ENCODE results near the gene COPS4.
"Not testable (repeated sequence)": the region's sequence is repeated elsewhere in the genome, so short reads cannot be mapped to it uniquely, and the experiment has no call there.

Gene COPS4

DNA sequence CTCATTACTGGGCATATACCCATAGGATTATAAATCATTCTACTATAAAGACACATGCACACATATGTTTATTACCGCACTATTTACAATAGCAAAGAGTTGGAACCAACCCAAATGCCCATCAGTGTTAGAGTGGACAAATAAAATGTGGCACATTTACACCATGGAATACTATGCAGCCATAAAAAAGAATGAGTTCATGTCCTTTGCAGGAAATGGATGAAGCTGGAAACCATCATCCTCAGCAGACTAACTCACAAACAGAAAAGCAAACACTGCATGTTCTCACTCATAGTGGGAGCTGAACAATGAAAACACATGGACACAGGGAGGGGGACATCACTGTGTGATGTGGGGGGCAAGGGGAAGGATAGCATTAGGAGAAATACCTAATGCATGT is 11.4 kb upstream of the COPS4 start:
- DNase-seq (ENCODE audit: low read depth in 2 of 2): not testable (repeated sequence)

- DNase-seq (ENCODE audit: low read depth in 2 of 2): no peak
These were observed 10.8 kb upstream of the COPS4 start for GRCh38 chr4:83024233-83024632.

DNA sequence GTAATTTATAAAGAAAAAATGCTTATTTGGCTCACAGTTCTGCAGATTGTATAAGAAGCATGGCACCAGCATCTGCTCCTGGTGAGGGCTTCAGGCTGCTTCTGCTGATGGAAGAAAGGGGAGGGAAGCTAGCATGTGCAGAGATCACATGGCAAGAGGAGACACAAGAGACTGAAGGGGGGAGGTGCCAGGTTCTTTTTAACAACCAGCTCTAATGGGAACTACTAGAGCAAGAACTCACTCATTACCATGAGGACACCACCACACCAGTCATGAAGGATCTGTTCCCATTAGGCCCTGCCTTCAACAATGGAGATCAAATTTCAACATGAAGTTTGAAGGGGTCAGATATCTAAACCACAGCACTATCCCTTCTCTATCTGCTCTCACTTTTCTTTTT is 9.4 kb upstream of the COPS4 start:
- no peak for DNase-seq (ENCODE audit: low read depth in 2 of 2)

DNA sequence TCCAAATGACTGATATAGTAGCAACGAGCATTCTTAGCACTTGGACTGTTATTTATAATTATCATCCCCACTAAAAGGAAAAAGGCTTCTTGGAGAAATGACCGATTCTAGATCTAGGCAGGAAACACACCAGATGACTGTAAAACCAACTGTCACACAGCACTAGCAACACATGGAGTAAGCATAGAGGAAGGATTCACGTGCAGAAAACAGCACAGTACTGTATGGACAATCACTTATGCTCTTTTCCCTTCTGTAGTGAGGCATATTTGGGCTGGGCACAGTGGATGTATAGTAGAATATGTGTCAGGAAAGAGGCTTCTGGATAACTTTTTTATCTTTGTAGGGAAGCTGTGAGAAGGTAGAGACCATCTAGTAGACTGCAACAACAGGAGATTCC is 6.0 kb upstream of the COPS4 start:
- DNase-seq (ENCODE audit: low read depth in 2 of 2): no peak

GRCh38 chr4:83029688-83030087 is 5.3 kb upstream of the COPS4 start:
- DNase-seq (ENCODE audit: low read depth in 2 of 2): no peak

DNA sequence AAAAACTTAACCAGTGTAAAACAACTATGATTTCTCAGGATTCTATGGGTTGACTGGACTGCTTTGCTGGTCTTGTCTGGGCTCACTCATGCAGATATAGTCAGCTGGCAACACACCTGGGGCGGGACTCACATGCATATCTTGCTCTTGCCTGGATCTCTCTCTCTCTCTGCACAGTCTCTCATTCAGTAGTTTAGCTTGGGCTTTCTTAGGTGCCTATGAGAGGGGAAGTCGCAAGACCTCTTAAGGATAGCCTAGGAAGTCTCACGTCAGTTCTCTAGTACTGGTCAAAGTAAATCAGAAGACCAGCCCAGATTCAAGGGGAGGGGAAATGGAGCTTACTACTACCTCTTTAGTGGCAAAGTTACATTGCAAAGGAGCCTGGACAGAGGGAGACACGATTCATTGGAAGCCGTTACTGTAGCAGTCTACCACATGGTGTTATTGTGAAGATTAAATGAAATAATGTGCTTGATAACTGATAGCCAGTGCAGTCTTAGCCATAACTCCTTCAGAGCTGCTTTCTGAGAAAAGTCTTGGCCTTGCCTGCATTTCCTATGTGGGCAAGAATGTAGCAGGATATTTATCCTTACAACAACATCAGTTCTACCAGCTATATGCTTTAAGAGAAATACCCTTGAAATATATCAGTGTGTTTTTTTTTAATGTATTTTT is 2.1 kb downstream of the COPS4 start:
- DNase-seq (ENCODE audit: low read depth in 2 of 2): no peak

GRCh38 chr4:83040269-83040668 is 5.3 kb downstream of the COPS4 start:
- DNase-seq (ENCODE audit: low read depth in 2 of 2): no peak

DNA sequence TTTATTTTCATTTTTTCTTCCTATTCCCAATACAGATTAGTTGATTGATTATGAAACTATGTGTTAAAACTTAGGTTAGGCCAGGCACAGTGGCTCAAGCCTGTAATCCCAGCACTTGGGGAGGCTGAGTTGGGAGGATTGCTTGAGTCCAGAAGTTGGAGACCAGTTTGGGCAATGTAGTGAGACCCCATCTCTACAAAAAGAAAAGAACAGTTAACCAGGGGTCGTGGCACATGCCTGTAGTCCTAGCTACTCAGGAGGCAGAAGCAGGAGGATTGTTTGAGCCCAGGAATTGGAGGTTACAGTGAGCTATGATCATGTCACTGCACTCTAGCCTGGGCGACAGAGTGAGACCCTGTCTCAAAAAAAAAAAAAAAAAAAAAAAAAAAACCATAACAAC is 8.2 kb downstream of the COPS4 start:
- not testable (repeated sequence) for DNase-seq (ENCODE audit: low read depth in 2 of 2)

- no peak for DNase-seq (ENCODE audit: low read depth in 2 of 2)
These were observed 8.9 kb downstream of the COPS4 start for GRCh38 chr4:83043801-83044407.

DNA sequence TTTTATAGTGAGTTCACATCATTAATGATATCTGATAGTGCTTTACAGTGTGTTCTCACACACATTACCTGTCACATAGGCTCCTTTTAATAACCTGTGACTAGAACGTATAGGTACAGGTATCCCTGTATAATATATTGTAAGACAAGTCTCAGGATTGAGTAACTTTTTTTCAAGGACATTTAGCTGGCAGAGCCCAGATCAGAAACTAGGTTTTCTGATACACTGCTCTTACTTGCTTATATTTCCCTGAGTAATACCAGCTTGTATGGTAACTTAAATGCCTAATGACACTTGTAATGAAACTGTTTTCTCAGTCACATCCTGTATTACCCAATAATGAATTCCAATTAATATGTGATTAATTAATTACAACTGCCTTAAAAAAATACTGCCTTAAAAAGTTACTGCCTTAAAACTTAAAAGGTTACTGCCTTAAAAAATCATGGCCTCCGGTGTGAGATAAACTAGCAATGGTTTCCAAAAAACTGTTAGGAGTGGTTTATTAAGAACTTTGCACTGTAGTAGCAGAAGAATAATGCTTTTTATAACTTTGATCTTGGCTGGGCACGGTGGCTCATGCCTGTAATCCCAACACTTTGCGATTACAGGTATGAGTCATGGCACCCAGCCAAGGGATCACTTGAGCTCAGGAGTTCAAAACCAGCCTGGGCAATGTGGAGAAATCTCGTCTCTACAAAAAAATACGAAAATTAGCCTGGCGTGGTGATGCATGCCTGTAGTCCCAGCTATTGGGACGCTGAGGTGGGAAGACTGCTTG is 11.9 kb downstream of the COPS4 start:
- DNase-seq (ENCODE audit: low read depth in 2 of 2): no peak

DNA sequence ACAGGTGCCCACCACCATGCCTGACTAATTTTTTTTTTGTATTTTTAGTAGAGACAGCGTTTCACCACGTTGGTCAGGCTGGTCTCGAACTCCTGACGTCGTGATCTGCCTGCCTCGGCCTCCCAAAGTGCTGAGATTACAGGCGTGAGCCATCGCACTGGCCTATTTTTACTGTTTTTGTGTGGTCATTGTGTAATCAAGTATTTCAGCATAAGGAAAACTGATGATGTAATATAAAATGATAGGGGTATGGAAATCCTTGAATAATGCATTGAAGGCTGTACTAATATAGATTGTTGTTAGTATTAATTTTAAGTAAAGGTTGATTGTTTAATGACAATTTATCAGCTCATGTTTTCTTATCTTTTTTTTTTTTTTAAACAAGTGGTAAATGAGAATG is 13.8 kb downstream of the COPS4 start:
- DNase-seq (ENCODE audit: low read depth in 2 of 2): not testable (repeated sequence)

- no peak for DNase-seq (ENCODE audit: low read depth in 2 of 2)
These were observed 19.9 kb downstream of the COPS4 start for GRCh38 chr4:83054928-83055327.

- DNase-seq (ENCODE audit: low read depth in 2 of 2): no peak
These were observed 27.8 kb downstream of the COPS4 start for GRCh38 chr4:83062739-83063138.

DNA sequence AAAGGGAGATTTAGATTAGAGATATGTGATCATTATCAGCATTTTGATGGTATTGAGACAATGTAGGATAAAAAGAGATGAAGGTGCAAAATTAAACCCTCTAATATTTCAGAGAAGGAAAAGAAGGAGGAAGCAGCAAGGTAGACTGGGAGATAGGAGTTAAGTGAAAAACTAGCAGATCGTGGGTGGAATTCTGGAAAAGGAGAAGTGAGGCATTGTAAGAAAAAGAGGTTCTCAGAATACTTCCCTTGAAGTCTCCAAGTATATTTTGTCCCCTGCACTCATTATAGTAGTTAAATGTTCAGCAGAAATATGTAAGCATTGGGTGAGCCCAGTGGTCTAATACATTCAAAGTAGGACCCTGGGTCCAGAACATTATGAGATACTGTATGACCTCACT is 30.3 kb downstream of the COPS4 start:
- no peak for DNase-seq (ENCODE audit: low read depth in 2 of 2)

DNA sequence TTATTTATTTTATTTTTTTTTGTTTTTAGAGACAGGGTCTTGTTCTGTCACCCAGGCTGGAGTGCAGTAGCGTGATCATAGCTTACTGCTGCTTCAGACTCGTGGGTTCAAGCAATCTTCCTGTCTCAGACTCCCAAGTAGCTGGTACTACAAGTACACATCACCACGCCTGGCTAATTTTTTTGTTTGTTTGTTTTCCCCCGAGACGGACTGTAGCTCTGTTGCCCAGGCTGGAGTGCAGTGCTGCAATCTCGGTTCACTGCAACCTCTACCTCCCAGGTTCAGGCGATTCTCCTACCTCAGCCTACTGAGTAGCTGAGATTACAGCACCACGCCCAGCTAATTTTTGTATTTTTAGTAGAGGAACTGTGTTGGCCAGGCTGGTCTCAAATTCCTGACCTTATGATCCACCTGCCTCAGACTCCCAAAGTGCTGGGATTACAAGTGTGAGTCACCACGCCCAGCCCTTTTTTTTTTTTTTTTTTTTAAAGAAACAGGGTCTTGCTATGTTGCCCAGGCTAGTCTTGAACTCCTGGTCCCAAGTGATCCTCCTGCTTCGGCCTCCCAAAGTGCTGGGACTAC is 32.2 kb downstream of the COPS4 start:
- no peak for DNase-seq (ENCODE audit: low read depth in 2 of 2)

DNA sequence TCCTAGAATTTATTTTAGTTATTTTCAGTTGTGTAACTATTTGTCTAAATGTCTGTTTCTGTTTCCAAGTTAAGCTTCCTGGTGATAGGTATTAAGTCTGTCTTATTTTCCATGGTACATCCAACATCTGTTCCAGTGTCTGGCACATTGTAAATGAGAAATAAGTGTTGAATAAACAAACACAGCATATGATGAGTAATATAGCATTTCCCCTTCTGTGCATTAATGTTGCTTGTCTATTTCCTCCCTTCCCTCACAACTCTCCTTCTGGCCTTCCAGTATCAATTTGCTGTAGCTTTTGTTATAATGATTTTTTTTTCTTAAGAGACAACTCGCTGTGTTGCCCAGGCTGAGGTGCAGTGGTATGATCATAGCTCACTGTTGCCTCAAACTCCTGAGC is 36.1 kb downstream of the COPS4 start:
- DNase-seq (ENCODE audit: low read depth in 2 of 2): no peak

DNA sequence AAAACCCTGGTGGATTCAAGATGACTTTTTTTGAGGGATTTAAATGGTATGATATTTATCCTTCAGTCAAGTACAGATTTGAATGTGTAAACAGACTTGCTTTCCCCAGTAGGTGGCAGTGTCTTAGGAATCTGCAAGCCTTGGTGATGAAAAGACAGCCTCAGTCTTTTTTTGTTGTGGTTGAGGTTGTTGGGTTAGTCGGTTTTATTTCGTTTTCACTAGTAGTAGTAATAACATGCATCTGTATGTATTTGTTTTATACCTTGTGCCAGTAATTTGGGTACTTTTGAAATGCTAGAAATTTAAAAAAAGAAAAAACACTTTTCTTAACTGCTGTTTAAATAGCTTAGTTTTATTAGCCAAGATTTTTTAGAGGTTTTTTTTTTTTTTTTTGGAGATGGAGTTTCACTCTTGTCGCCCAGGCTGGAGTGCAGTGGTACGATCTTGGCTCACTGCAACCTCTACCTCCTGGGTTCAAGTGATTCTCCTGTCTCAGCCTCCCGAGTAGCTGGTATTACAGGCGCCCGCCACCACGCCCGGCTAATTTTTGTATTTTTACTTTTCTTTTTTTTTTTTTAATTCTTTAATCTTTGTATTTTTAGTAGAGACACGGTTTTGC is 39.2 kb downstream of the COPS4 start:
- DNase-seq (ENCODE audit: low read depth in 2 of 2): peak in 1 of 2 donors; percentile 34

GRCh38 chr4:83074783-83075182 is 39.8 kb downstream of the COPS4 start:
- DNase-seq (ENCODE audit: low read depth in 2 of 2): peak; percentile 18 to 23

DNA sequence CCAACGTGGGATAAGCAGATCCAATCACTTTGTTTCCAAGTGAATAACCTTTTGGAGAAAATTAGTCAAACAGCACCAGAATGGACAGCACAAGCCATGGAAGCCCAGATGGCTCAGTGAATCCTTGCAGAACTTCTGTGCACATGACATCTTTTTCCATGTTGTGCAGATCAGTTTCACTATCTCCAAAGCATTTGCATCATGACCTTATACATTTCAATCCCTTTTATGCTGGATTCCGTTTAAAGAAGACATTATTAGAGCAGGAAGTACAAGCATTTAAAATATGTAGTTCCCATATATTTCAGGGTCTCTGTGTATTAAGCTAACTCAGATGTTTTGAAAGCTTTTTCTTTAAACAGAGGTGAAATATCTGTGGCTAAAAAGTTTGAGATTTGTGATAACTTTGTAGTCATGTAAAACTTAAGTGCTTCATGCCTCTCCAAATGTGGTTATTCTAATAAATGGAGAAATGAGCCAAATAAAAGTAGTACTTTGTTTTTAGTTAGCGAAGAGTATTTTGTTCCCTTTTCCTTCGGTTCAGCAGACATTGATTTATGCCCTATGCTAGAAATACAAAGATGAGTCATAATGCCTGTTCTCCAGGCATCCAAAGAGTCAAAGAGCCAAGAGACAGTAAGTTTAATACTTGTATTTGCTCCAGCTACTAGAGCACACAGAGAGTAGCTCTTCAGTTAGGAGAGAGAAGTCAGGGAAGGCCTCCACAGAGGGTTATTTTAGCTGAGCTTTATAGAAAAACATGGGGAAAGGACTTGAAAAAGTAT is 40.5 kb downstream of the COPS4 start:
- no peak for DNase-seq (ENCODE audit: low read depth in 2 of 2)

DNA sequence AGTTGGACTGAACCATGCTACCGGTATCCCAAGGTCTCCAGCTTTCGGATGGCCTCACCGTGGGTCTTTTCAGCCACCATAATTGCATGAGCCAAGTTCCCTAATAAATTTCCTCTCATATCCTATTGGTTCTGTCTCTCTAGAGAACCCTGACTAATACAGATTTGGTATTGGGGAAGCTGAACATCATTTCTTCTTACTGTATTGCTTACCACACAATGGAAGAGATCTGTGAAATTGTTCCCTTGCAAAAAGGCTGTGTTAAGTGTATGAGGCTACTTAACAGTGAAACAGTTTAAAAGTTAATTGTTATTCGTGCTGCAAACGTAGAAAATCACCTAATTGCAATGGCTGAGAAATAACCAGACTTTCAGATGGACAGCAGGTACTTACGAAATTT is 45.6 kb downstream of the COPS4 start:
- no peak for DNase-seq (ENCODE audit: low read depth in 2 of 2)

DNA sequence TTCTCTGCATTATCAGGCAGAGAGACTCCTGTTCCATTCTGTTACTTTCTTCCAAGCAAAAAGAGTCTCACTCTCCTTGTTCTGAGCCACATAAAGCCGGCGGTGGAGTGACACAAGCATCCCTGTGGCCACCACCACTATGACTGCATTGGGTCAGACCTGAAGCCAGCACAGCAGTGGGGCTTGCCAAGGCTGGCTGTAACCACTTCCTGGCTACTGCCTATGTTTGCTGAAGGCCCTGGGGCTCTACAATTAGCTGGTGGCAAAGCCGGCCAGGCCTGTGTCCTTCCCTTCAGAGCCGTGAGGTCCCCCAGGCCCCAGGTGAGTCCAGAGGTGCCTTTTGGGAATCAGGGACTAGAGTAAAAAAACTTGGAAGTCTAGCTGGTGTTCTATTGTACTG is 47.8 kb downstream of the COPS4 start:
- no peak for DNase-seq (ENCODE audit: low read depth in 2 of 2)
